Hepatocyte (in vitro differentiated cells): ENCODE results near the gene KCNQ5. TPM values are rescaled to one million over a fixed set of nuclear protein-coding genes. Genes with fewer than 3 reads are reported as not detected.

Source experiments
- DNase-seq: peaks from one replicate; pipeline ENCODE4 v3.0.0-alpha.2; 2016; ENCODE audit warnings: low spot score
- H2AFZ ChIP-seq: fragments of 200-600 bp; sonication (generic); 2 replicates; pipeline ENCODE4 v1.6.0; 2016; ENCODE audit warnings: antibody characterized with exemption, mild to moderate bottlenecking
- H3K27ac ChIP-seq: fragments of 200-600 bp; sonication (generic); 2 replicates; pipeline ENCODE4 v1.5.1; 2016; ENCODE audit warnings: mild to moderate bottlenecking
- H3K27me3 ChIP-seq: fragments of 200-600 bp; sonication (generic); 2 replicates; pipeline ENCODE4 v1.6.1; 2016
- H3K36me3 ChIP-seq: fragments of 200-600 bp; sonication (generic); replicated peaks from 2 replicates; pipeline ENCODE4 v1.5.1; 2016; ENCODE audit warnings: low read depth; ENCODE audit not compliant: insufficient read depth
- H3K4me1 ChIP-seq: fragments of 200-600 bp; sonication (generic); 2 replicates; pipeline ENCODE4 v1.5.1; 2016; ENCODE audit warnings: mild to moderate bottlenecking, moderate library complexity; ENCODE audit not compliant: insufficient read depth
- H3K4me2 ChIP-seq: fragments of 200-600 bp; sonication (generic); 2 replicates; pipeline ENCODE4 v1.6.0; 2016
- H3K4me3 ChIP-seq: fragments of 200-600 bp; sonication (generic); 2 replicates; pipeline ENCODE4 v1.5.1; 2016; ENCODE audit warnings: mild to moderate bottlenecking
- H3K79me2 ChIP-seq: fragments of 200-600 bp; sonication (generic); 2 replicates; pipeline ENCODE4 v1.6.0; 2017; ENCODE audit warnings: mild to moderate bottlenecking
- H3K9me2 ChIP-seq: fragments of 200-600 bp; sonication (generic); replicated peaks from 2 replicates; pipeline ENCODE4 v1.6.0; 2017; ENCODE audit warnings: mild to moderate bottlenecking; ENCODE audit not compliant: insufficient read depth
- H3K9me3 ChIP-seq: fragments of 200-600 bp; sonication (generic); 2 replicates; pipeline ENCODE4 v1.5.1; 2016; ENCODE audit warnings: low read depth, mild to moderate bottlenecking
- H4K20me1 ChIP-seq: fragments of 200-600 bp; sonication (generic); 2 replicates; pipeline ENCODE4 v1.6.0; 2016; ENCODE audit warnings: mild to moderate bottlenecking; ENCODE audit not compliant: insufficient read depth, poor library complexity, severe bottlenecking
- EZH2 ChIP-seq: fragments of 200-600 bp; sonication (generic); IDR thresholded peaks from 2 replicates; pipeline ENCODE4 v1.6.1; 2016; ENCODE audit warnings: antibody characterized with exemption, mild to moderate bottlenecking, borderline replicate concordance
- EZH2phosphoT487 ChIP-seq: fragments of 200-600 bp; sonication (generic); IDR thresholded peaks from one replicate; pipeline ENCODE4 v1.6.1; 2018; ENCODE audit warnings: antibody characterized with exemption, mild to moderate bottlenecking, low read depth, moderate library complexity; ENCODE audit not compliant: unreplicated experiment, severe bottlenecking
- WGBS: methylation state at CpG from one replicate; pipeline ENCODE4 v1.1.6; 2016; ENCODE audit warnings: low lambda C conversion rate; ENCODE audit errors: missing lambda C conversion rate; 5-methylcytosine and 5-hydroxymethylcytosine counted together
- polyA plus RNA-seq: library from polyadenylated mRNA; unstranded; fragments of >200 nt; fragmentation: Nextera tagmentation; extraction: Ambion mirVana; gene quantifications from 2 replicates; pipeline ENCODE4 v1.2.1, GENCODE V29; 2016
- total RNA-seq: library from RNA; depleted of rRNA; stranded (reverse); fragments of >200 nt; gene quantifications from 2 replicates; pipeline ENCODE4 v1.2.3, GENCODE V29; 2014
- TF ChIP-seq, protein P1 (sequence below): fragments of 200-600 bp; sonication (generic); IDR thresholded peaks from 2 replicates; pipeline ENCODE4 v1.5.1; 2016; ENCODE audit warnings: antibody characterized with exemption, mild to moderate bottlenecking; ENCODE audit not compliant: poor library complexity

Gene KCNQ5
- total and polyA plus RNA-seq, 2 experiments from 2014 or later, result 1.6 to 2.0 TPM

DNA sequence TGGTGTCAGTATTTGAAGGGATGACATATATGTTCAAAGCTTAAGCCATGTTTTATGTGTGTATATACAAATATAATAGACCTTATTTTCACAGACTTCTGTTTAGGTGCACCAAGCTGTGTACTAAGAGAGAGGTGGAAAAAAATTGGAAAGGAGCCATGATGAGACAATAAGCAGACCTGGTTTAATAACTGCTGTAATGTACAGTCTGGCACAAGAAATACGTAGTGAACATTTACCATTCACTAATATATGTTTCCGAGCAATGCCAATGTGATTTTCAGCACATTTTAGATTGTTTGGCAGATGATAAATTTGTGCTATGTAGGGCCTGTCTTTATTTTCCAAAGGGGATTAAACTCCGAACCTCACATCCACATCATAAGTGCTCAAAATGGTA lies 487.1 kb downstream of the KCNQ5 start:
- H3K4me1 ChIP-seq, result no peaks in the 10 kb centered on the region
- no peaks in the 10 kb centered on the region for H3K27me3 ChIP-seq
- H2AFZ ChIP-seq, result no peak overlapping the region
- TF ChIP-seq EZH2, result no peak
- TF ChIP-seq, protein P1, sequence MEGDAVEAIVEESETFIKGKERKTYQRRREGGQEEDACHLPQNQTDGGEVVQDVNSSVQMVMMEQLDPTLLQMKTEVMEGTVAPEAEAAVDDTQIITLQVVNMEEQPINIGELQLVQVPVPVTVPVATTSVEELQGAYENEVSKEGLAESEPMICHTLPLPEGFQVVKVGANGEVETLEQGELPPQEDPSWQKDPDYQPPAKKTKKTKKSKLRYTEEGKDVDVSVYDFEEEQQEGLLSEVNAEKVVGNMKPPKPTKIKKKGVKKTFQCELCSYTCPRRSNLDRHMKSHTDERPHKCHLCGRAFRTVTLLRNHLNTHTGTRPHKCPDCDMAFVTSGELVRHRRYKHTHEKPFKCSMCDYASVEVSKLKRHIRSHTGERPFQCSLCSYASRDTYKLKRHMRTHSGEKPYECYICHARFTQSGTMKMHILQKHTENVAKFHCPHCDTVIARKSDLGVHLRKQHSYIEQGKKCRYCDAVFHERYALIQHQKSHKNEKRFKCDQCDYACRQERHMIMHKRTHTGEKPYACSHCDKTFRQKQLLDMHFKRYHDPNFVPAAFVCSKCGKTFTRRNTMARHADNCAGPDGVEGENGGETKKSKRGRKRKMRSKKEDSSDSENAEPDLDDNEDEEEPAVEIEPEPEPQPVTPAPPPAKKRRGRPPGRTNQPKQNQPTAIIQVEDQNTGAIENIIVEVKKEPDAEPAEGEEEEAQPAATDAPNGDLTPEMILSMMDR, result no peak
- no peak for TF ChIP-seq EZH2phosphoT487
- H4K20me1 ChIP-seq, result no peaks in the 10 kb centered on the region
- H3K4me2 ChIP-seq, result no peak overlapping the region
- no peaks in the 10 kb centered on the region for H3K36me3 ChIP-seq
- no peak for DNase-seq
- H3K4me3 ChIP-seq, result no peak overlapping the region
- no peaks in the 10 kb centered on the region for H3K9me2 ChIP-seq
- no peaks in the 10 kb centered on the region for H3K9me3 ChIP-seq
- H3K79me2 ChIP-seq, result no peaks in the 10 kb centered on the region
- WGBS, result 72% methylated on average over 3 of the region's 3 CpGs
- no peak overlapping the region for H3K27ac ChIP-seq

DNA sequence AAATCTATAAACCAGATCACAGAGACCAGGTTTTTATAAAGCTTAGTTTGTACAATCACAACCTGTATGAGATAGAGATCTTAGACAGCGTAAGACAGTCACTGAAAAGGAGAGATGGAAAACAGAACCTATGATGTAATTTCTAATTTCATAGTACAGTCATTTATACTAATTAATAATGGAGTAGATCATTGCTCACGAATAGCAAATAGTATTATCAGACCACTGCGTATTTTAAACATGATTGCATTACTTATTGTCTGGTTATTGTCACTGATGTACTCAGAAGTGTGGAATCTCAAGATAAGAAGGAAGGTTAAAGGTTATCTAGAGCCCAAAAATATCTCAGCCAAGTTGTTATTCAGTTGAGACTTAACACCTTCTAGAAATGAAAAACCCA lies 487.8 kb downstream of the KCNQ5 start:
- Histone ChIP-seq H3K9me2 (no peaks in the 10 kb centered on the region), H3K27ac (no peak overlapping the region), H3K79me2 (no peaks in the 10 kb centered on the region), H3K4me2 (no peak overlapping the region), H3K4me1 (no peaks in the 10 kb centered on the region), H2AFZ (no peak overlapping the region), H3K9me3 (no peaks in the 10 kb centered on the region), H4K20me1 (no peaks in the 10 kb centered on the region), H3K27me3 (no peaks in the 10 kb centered on the region), H3K36me3 (no peaks in the 10 kb centered on the region), H3K4me3 (no peak overlapping the region)
- TF ChIP-seq EZH2, result no peak
- TF ChIP-seq EZH2phosphoT487, result no peak
- TF ChIP-seq, protein P1, result no peak
- 22% methylated on average over 3 of the region's 3 CpGs for WGBS
- no peak for DNase-seq

DNA sequence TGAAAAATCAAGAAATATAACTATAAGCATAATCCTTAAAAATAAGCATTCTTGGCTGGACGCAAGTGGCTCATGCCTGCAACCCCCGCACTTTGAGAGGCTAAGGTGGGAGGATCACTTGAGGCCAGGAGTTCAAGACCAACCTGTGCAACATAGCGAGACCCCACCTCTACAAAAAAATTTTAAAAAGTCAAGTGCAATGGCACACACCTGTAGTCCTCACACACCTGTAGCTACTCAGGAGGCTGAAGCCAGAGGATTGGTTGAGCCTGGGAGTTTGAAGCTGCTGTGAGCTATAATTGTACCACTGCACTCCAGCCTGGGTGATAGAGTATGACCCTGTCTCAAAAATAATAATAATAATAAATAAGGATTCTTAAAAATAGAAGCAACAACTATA lies 494.5 kb downstream of the KCNQ5 start:
- Histone ChIP-seq H3K79me2 (no peaks in the 10 kb centered on the region), H3K9me2 (no peaks in the 10 kb centered on the region), H3K27ac (no peak overlapping the region), H3K4me1 (no peaks in the 10 kb centered on the region), H3K27me3 (no peaks in the 10 kb centered on the region), H3K4me3 (no peak overlapping the region), H3K4me2 (no peak overlapping the region), H2AFZ (no peak overlapping the region), H3K36me3 (no peaks in the 10 kb centered on the region), H3K9me3 (no peaks in the 10 kb centered on the region), H4K20me1 (no peaks in the 10 kb centered on the region)
- 98% methylated on average over 3 of the region's 3 CpGs for WGBS
- DNase-seq, result no peak
- TF ChIP-seq, protein P1, result no peak
- TF ChIP-seq EZH2phosphoT487, result no peak
- TF ChIP-seq EZH2, result no peak
